OCI-LY7 (cell line): ENCODE measurements around the gene ABCC1.

Source experiments
- EZH2phosphoT487 ChIP-seq: fragments of 200-600 bp; sonication (generic); IDR thresholded peaks from 2 replicates; pipeline ENCODE4 v1.6.1; 2018; ENCODE audit warnings: low read depth, borderline replicate concordance, mild to moderate bottlenecking, mixed run types, antibody characterized with exemption, low read length, moderate library complexity, mixed read lengths
- TF ChIP-seq, protein P1 (sequence below): fragments of 200-600 bp; sonication (generic); conservative IDR thresholded peaks from 2 replicates; pipeline ENCODE4 v1.5.1; 2014; ENCODE audit warnings: mild to moderate bottlenecking, antibody characterized with exemption, low read length, moderate library complexity, mixed read lengths

DNA sequence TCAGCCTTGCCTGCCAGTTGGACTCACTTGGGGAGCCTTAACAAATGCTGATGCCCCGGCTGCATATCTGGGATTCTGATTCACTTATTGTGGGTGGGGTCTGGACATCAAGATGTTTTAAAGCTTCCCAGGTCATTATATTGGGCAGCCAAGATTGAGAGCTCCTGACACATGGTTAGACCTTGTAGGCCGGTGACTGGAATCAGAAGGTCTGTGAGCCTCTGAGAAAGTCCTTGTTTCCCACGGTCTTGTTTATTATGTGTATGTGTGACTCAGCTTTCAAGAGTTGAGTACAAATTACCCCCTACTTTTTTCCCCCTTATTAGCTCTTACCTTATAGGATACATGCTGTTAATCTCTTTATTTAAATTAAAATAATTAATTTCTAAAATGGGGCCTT is 103.5 kb downstream of the ABCC1 start:
- TF ChIP-seq, protein P1, sequence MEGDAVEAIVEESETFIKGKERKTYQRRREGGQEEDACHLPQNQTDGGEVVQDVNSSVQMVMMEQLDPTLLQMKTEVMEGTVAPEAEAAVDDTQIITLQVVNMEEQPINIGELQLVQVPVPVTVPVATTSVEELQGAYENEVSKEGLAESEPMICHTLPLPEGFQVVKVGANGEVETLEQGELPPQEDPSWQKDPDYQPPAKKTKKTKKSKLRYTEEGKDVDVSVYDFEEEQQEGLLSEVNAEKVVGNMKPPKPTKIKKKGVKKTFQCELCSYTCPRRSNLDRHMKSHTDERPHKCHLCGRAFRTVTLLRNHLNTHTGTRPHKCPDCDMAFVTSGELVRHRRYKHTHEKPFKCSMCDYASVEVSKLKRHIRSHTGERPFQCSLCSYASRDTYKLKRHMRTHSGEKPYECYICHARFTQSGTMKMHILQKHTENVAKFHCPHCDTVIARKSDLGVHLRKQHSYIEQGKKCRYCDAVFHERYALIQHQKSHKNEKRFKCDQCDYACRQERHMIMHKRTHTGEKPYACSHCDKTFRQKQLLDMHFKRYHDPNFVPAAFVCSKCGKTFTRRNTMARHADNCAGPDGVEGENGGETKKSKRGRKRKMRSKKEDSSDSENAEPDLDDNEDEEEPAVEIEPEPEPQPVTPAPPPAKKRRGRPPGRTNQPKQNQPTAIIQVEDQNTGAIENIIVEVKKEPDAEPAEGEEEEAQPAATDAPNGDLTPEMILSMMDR: no peak
- no peak for TF ChIP-seq EZH2phosphoT487
